ENCODE results near the gene FOSL2.

The FOSL2 gene

DNA sequence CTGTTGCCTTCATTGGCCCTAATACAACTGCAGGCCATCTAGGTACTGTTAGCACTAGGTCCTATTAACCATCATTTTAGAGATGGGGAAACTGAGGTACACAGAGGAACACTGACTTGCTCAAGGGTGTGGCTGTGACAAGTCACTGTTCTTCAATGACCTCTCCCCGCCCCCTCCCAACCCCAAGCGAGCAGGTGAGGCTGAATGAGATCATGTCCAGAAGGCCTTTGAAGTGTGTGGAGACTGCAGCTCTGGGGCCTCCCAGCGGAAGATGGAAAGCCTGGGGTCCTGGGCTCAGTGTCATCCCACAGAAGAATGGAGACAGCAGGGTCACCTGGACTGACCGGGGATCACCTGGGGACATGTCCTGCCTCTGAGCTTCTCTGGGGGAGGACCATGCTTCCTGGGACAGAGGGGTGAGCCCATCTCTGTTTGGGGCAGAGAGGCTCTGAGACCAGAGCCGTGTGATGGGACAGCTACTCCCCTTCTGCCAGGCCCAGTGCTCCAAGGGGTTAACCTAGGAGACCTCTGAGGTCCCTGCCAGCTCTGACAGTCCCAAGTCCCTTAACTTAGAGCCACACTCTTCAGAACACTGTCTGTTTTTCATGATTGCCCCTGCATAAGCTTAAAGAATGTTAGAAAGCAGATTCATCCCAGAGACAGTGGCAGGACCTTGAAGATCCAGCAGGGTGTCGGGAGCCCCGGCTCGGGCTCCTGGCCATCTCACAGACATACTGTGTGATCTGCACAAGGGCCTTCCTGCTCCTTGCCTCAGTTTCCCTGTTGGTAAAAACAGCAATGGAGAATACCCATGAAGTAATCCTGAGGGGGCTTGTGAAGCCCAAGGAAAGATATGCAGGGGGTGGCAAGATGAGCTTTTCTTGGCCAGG is 16.7 kb upstream of the FOSL2 start:
- DNase-seq (ENCODE audit: low spot score), result no peak

DNA sequence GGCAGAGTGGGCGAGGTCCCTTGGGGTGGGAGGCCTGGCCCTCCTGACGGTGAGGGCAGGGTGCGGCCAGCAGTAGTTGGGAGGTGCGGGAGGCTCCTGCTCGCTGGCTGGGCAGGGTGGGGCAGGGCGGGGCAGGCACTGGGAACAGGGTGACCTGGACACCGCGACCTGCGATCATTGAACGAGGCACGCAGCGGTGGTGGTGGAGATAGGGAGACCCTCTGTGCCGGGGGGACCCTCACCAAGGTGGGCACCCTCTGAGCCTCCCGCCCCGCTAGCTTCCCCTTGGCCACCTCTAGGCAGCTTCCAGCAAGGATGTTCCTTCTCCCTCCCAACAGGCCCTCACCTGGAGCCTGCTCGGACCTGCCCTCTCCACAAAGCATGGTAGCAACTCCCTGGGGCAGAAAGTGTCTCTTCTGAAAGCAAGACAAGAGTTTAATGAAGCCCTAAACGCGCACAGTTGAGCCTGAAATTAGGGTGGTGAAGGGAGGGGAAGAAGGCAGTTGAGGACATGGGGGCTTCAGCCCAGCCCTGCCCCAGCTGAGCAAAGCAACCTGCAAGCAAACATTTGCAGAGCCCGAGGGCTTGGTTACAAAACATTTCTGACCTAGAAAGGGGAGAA is 15.4 kb upstream of the FOSL2 start:
- no peak for DNase-seq (ENCODE audit: low spot score)

- DNase-seq (ENCODE audit: low spot score), result no peak
Measured at GRCh38 chr2:28377984-28378678, 14.5 kb upstream of the FOSL2 start.

- DNase-seq (ENCODE audit: low spot score), result no peak
Measured at GRCh38 chr2:28378679-28379584, 13.7 kb upstream of the FOSL2 start.

DNA sequence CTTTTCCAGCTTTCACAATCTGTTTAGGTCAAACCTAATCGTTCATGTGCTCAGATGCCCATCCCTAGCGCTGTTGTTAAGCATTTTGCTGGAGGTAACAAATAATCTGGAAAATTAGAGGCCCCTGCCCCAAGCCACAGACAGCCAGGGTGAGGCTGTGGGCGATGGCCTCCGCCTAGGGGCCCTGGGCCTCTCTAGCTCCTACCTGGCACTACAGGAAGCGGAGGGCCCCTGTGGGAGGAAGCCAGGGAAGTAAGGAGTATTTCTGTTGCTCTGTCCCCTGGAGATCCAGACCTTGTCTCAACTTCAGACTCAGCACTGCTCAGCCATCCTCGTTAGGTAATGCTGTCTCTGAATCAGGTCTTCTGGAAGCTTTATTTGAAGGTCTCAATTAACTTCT is 12.4 kb upstream of the FOSL2 start:
- no peak for DNase-seq (ENCODE audit: low spot score)

- no peak for DNase-seq (ENCODE audit: low spot score)
Measured at GRCh38 chr2:28381225-28382180, 11.2 kb upstream of the FOSL2 start.

DNA sequence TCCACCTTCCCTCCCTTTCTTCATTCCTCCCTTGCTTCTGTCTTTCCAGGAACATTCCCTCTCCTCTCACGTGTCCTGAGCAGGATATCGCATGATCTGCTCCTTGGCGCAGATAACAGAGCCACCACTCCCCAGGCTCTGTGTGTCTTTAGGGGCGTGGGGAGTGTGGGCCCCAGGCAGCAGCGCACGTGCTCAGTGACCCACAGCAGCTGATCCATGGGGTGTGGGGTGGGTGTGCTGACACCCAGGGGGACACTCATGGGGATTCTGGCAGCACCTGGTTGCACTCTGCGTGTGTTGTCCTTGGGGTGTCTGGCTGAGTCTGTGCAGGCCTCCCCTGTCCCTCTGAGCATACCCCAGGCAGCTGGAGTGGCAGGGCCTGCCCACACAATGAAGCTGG is 9.9 kb upstream of the FOSL2 start:
- no peak for DNase-seq (ENCODE audit: low spot score)

- no peak for DNase-seq (ENCODE audit: low spot score)
Measured at GRCh38 chr2:28387082-28387960, 5.3 kb upstream of the FOSL2 start.

- peak; percentile 68 for DNase-seq (ENCODE audit: low spot score)
Measured at GRCh38 chr2:28389399-28390240, 3.0 kb upstream of the FOSL2 start.

DNA sequence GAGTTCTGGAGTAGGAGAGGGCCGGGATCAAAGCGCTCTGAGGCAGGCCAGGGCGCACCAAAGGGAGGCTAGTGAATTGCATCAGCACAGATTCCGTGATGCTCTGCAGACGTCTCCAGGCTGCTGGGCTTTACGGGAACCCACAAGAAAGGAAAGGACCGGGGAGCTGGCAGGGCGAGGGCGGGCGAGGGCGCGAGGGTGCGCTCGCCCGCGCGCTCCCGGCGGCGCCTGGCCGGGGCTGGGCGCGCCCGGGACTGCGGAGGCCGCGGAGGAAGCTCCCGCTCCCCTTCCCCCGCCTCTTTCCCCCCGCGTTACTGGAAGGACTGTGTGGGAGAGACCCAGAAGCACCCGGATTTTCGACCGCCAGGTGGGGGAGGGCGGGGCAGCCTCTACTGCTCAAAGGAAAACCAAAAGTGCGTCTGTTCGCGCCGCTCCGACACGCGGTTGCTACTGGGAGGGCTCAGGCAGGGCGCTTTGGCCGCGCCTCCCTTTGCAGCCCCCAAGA is 2.4 kb upstream of the FOSL2 start:
- DNase-seq (ENCODE audit: low spot score), result peak; percentile 75

DNA sequence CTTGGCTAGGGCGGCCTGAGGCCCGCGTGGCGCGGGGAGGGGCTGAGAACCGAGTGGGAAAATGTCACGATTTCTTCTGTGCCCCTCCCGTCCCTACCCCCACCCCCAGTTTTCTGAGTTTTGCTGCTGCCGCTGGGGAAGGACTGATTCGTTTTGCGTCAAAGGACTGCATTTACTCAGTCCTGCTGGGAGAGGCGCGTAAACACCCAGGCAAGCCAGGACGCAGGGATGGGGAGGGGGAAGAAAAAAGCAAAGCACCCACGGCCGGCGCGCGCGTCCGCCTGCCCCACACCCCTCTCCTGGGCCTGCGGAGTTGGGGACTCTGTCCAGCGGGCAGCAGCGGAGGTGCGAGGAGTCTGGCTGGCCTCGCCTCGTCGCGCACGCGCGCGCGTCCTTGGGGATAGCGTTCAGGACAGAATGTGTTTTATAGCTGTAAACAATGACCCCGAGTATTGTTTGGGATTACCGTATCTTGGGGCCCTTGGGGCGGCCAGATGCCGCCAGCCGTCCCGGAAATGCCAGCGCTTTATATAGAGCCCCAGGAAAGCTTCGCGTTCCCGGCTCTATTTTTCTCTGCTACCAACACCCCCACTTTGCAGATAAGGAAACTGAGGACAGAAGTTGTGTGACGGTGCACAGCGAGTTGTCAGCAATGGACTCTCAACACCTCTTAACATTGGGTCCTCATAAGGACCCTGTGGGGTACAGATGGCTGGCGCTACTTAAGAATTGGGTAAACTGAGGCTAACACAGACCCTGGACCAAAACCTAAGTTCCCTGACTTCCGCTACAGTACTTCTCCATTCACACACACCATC is 1.7 kb upstream of the FOSL2 start:
- no peak for DNase-seq (ENCODE audit: low spot score)

DNA sequence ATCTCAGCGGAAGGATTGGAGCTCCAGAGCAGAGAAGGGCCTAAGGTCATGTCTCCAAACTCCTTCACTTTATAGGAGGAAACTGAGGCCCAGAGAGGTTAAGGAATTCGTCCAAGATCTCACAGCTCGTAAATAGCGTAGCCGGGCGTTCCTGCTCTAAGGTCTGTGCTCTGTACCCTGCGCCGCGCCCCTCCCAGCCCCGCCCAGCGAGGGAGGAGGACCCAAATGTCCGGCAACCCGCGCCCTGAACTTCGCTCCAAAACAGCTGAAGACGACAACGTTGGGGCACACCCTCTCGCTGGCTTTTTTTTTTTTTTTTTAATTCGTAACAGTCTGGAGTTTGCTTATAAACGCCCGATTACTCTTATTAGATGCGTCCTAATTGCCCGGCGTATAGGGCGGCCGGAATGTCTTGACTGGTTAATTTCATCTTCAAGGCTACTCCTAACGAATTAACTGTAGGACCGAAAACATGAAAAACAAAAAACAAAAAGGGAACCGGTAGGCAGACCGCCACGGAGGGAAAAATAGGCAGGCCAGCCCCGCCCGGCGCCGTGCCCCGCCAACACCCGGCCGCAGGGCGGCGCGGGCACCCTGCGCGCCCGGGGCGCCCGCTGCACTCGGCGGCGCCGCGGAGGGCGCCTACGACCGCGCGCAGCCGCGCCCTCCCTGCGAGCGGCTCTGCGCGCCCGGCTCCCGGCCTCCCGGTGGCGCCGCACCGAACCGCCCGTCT is 928 bp upstream of the FOSL2 start:
- DNase-seq (ENCODE audit: low spot score), result peak; percentile 74

DNA sequence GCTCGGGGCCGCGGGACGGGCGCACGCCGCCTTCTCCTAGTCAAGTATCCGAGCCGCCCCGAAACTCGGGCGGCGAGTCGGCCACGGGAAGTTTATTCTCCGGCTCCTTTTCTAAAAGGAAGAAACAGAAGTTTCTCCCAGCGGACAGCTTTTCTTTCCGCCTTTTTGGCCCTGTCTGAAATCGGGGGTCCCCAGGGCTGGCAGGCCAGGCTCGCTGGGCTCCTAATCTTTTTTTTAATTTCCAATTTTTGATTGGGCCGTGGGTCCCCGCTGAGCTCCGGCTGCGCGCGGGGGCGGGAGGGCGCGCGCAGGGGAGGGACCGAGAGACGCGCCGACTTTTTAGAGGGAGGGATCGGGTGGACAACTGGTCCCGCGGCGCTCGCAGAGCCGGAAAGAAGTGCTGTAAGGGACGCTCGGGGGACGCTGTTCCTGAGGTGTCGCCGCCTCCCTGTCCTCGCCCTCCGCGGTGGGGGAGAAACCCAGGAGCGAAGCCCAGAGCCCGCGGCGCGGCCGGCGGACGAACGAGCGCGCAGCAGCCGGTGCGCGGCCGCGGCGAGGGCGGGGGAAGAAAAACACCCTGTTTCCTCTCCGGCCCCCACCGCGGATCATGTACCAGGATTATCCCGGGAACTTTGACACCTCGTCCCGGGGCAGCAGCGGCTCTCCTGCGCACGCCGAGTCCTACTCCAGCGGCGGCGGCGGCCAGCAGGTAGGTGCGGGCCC is 617 bp downstream of the FOSL2 start:
- peak; percentile 42 for DNase-seq (ENCODE audit: low spot score)

GRCh38 chr2:28394331-28394877 is 1.7 kb downstream of the FOSL2 start:
- peak; percentile 39 for DNase-seq (ENCODE audit: low spot score)

DNA sequence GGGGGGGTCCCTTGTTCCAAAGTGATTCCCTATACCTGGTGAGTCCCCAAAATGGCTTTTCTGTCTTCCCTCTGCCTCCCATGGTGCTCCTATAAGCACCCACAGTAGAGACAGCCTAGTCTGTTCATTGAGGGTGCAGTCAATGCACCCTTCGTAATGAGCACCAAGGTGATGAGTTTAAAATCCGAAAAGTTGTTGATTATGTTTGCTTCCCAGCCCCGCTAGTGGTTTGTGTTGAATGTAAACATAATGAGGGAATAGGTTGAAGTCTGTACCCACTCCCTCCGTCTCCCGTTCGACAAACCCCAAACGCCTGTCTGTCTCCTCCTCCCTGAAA is 2.3 kb downstream of the FOSL2 start:
- DNase-seq (ENCODE audit: low spot score), result no peak
